GM18868 (cell line): Measurements from ENCODE around the gene TLCD1.

ENCODE experiments used
- ATAC-seq: cut with Tn5 transposase; IDR thresholded peaks from one replicate; pipeline ENCODE4 v1.9.1; 2021; ENCODE audit warnings: mild to moderate bottlenecking, moderate library complexity; ENCODE audit not compliant: unreplicated experiment

The TLCD1 gene, protein sequence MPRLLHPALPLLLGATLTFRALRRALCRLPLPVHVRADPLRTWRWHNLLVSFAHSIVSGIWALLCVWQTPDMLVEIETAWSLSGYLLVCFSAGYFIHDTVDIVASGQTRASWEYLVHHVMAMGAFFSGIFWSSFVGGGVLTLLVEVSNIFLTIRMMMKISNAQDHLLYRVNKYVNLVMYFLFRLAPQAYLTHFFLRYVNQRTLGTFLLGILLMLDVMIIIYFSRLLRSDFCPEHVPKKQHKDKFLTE

DNA sequence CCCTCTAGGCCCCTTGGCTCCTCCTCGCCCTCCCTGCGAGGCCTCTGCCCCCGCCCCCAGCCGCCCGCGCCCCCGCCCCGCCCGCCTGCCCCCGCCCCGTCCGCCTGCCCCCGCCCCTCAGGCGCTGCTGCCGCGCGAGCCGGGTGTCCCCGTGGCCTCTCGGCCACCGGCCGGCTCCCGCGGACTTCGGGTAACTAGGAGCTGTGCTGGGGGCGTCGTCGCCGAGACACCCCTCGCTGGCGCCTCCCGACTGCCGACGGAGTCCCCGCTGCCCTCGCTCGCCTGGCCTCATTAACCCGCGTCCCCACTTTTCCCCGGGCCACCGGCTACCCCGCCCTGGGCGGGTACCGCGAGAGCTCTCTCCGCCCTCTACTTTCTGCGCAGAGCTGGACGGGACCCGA, at the start of gene TLCD1:
Gene TLCD1, minus strand, starts transcription at position 8 of the 401 bp plus-strand sequence. CDS start 136 bp downstream, outside the sequence.
- no peak for ATAC-seq

DNA sequence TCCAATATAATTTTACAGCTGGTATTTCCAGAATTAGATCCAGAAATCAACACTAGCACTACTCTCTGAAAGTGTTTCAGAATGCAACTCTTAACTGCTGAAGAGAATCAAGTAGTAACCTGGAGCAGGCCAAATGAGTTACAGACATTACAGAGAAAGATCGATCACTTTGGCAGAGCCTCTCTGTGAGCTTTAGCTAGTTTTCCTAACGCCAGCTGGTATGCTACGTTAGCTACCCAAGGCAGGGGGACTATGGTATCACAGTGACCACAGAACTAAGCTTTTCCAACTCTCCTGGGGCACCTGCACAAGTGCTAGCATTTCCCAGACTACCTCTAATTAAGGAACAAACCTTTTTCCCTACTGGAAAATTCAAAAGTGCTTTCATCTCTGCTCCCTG, 48.2 kb upstream of the TLCD1 start:
- no peak for ATAC-seq

DNA sequence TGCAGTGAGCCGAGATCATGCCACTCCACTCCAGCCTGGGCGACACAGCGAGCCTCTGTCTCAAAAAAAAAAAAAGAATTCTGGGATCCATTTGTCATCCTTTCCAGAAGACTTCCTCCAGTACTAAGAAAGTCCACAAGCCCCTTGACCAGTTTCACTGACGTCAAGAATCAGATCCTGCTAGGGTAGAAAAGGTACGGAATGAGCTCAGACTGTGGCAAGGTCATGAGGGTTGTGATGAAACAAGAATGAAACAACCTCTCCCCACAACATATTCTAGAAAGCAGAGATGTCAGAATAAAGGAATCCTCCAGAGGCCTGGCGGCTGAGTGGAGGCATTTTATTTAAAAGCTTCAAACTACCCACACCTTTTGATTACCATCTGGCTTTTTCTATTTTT, 47.7 kb upstream of the TLCD1 start:
- ATAC-seq: no peak

DNA sequence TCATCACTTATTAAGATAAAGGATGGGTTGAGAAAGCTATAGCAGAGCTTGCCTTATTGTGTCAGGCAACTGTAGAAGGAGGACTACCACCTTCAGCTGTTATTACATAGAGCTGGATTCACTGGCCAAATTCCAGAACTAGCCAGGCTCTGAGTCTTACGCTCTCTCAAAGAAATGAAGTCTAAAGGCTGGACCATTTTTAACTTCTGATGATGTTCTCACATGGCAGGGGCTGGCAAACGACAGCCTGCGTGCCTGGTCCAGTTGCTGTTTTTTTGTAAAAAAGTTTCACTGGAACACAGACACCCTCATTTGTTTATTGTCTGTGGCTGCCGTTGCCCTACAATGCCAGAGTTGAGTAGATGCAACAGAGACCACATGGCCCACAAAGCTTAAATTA, 39.0 kb upstream of the TLCD1 start:
- no peak for ATAC-seq

DNA sequence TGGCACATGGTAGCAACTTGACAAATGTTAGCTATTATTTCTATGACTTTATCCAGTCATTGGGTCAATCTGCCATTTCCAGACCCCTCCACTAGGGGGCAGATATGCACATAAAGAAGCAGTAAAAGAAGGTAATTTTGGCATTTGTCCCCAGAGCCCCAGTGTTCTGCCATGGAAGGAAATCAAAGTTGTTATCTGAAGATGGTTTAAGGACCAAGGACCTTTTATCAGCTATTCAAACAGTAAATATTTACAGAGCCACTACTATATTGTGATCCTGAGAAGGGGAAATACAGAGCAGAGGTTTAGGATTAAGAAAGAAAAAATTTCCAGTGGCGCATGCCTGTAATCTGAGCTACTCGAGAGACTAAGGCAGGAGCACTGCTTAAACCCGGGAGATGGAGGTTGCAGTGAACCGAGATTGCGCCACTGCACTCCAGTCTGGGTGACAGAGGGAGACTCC, 37.8 kb upstream of the TLCD1 start:
- ATAC-seq: no peak

DNA sequence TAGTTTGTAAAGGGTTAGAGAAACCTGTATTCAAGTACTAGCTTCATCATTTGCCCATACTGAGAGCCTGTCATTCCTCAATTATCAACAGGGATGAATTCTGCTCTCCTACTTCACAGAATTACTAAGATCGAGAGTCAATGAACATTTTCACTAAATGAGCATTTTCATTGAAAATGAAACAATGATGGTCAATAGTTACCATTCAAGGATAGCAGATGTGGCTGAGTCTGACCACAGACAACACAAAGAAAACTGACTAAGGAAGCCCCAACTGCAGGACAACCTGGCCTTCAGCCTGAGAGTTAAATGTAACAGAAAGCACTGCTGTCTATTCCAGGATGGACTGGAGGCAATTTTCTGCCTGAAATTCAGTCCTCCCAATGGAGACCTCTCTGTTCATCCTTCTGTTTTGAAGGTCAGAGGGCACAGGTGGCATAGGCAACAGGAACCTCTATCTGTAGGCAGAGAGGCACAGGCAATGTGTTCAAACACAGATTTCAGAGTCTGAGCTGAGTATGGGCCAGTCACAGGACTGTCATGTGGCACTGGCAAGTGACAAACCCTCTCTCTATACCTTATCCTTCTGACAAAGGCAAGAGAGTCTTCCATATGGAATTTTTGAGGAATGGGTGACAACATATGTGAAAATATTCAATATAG, 37.2 kb upstream of the TLCD1 start:
- no peak for ATAC-seq

DNA sequence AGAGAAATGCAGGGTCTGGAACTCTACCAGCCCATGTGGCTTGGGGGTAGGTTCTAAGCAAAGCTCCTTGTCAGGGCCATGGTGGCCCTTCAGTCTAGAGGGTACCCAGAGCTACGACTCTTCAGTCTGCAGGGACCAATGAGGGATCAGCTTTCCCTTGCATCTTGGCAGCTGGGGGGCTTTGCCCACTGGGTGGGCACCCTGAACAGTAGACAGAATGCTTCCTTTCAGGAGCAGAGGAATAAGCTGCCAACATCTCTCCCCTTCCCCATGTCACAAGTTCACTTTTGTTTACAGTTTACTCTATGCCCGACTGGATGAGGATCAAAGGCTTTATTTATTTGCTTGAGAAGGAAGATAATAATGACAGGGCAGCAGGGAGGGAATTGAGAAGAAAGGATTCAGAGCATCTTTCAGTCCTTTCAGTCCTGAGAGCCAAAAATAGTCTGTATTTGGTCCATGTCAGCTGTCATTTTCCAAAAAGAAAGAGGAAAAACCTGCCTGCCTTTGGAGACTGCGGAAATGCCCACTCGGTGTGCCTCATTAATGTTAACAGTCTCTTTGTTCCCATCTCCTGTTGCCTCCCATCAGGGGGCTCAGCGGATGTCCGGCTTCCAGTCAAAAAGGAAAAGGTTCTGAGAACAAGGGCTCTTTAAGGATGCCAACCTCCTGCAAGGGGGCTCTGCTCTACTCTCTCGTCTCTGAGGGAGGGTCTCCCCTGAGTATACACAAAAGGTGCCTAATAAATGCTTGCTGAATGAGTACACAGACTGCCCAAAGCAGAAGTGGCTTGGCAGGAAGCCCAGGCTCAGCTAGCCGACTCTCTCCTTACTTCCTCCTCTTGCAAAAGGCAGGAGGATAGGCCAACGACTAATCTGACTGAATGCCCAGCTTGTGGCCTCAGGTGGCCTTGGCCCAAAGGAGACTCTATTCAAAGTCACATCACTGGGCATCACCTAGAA, 34.8 kb upstream of the TLCD1 start:
- ATAC-seq: no peak

DNA sequence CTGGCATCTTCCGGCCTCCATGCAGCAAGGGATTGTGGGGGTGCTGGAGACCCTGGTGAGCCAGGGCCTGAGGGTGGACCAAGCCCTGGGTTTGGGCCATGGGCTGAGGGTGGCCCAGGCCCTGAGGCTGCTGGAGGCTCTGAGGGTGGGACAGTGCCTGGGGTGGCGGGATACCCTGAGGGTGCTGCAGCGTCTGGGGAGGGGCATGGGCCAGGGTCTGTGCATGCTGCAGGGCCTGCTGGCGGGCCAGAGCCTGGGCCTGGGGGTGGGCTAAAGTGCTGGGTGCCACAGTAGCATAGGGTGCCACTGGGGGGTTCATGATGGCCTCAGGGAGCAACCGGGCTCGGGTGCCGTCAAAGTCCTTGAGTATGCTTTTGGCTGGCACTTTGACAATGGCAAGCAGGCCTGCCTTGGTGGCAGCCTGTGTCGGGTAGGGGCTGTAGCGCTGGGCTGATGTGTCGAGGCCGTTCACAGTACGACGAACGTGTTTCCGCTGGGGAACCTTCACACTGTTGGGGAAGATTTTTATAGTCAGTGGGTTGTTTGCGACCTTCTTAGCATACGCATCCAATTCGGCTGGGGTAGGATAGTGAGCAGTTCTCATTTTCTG, 33.3 kb upstream of the TLCD1 start:
- ATAC-seq: no peak

DNA sequence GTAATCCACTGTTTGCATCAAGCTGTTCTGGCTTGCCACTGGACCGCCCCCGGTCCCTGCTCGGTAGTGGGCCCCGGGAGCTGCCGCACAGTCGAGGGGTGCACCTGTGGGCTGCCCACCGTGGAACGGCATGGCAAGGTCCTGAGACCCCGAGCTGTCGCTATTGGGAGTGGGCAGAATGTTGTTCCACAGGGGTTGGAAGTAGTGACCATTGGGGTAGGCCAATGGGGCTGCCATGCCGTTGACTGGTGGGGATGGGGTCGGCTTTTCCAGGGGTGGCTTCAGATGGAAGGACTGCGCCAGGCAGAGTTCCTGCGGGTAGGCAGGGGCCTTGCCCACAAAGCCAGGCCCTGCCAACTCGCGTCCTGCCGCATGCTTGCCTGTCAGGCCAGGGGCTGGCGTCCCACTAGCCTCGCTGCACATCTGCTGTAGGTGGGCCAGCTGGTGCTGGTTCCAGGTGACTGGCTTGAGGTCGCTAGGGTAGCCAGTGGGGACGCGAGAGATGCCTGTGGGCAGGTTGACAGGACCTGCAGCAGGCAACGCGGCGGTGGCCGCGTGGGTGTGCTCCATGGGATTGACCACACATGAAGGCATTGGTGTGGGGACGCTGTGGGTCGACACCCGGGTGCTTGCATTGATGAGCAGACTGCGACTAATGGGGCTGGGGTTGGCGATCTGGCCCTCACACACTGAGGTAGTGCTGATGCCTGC, 32.5 kb upstream of the TLCD1 start:
- no peak for ATAC-seq

DNA sequence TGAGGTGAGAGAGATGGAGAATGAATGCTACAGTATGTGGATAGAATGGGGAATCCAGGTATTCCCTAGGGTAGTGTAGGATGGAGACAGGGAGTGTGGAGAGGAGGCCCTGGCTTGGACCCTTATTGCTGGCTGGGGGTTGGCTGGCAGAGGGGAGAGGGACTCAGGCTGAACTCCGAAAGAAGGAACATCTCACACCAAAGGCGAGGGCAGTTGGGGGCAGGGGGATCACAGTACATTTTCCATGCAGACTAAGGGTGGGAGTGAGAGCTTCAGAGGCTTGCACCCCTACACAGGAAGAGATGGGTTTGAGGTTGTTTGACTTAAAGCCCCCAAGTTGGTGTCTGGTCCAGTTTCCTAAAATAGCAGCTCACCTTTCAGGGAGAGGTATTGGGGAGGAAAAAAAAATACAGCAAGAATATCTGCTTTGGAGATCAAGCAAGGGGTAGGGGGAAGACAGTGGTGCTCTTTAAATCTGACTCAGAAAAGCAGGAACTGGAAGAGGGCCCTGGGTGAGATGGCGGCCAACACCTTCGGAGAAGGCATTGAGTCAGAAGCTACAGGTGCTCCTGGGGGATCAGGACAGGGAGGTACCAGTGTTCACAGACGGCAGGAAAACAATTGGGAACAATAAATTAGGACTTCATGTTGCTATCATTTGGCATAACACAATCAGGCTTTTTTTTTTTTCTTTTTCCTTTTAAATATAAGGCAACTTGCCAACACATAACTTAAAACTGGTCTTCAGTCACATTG, 30.2 kb upstream of the TLCD1 start:
- no peak for ATAC-seq

DNA sequence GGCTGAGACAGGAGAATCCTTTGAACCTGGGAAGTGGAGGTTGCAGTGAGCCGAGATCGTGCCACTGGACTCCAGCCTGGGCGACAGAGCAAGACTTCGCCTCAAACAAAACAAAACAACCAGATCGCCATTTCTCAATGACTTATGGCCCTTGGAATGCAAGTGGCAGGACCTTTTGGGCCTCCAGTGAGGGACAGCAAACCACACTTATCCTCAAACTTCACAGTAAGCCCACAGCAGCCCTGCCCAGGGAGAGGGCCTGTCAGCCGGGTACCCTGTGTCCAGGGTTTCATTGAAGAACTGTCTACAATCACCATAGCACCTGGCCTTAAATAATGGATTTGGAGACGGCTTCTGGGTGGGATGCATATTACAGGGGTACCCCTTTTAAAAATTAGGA, 29.5 kb upstream of the TLCD1 start:
- ATAC-seq: no peak

DNA sequence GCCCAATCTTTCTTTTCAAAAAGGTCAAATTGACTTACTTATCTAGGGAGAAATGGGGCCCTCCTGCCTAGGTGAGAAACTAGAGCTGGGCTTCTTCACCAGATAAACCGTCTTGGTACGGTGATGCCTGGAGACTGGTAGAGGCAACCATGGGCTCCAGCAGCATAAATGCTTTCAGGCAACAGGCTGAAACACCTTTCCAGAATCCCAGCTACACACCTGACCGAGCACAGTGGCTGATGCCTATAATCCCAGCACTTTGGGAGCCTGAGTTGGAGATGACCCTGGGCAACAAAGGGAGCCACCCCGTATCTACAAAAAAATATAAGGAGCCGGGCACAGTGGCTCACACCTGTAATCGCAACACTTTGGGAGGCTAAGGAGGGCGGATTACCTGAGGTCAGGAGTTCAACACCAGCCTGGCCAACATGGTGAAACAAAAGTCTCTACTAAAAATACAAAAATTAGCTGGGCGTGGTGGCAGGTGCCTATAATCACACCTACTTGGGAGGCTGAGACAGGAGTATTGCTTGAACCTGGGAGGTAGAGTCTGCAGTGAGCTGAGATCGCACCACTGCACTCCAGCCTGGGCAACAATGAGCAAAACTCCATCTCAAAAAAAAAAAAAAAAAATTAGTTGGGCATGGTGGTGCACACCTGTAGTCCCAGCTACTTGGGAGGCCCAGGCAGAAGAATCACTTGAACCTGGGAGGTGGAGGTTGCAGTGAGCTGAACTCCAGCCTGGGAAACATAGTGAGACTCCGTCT, 25.8 kb upstream of the TLCD1 start:
- ATAC-seq: no peak

DNA sequence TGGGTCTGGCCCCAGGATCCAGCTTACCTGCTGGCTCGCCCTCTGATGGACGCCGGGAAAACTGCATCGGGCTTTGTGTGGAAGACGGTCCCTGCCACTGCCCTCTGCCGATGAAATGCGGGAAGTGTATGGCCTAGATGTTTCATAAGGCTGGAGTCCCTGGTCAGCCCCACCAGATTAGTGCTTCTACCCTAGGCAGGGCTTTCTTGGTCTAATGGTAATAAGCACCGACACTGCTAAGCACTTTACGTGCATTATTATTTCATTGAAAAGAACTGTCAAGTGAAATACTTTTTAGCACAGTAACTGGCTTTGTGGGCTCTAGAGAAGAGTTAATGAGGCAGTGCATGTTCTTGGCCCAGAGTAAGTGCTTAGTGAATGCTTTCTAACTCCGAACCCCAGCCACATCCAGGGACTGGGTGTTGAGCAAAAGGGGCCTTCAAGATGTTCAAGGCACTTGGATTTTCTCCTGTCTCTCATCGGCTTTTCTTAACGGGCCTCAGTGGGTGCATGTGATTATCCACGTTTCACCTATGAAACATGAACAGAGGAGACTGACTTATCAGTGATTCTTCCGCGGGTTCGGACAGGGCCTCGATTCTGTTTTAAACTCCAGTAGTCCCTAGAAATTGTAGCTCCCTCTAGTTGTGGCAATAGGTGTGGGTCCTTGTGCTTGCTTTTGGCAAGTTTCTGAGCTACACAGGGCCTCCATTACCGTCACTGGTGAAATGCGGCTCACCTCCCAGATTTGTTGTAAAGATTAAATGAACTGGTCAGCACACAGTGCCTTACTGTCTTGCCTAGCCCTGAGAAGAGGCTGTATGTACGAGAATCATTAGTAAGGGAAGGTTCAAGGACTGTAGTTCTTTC, 24.4 kb upstream of the TLCD1 start:
- peak; percentile 70 for ATAC-seq

DNA sequence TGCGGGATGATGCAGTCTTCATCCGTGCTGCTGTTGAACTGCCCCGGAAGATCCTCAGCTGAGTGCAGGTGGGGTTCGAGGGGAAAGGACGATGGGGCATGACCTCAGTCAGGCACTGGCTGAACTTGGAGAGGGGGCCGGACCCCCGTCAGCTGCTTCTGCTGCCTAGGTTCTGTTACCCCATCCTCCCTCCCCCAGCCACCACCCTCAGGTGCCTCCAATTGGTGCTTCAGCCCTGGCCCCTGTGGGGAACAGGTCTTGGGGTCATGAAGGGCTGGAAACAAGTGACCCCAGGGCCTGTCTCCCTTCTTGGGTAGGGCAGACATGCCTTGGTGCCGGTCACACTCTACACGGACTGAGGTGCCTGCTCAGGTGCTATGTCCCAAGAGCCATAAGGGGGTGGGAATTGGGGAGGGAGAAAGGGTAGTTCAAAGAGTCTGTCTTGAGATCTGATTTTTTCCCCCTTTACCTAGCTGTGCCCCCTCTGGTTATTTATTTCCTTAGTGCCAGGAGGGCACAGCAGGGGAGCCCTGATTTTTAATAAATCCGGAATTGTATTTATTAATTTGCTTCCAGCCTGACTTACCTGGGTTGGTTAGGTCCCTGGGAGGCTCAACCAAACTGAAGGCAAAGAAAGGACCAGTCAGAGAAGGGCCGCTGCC, 23.6 kb upstream of the TLCD1 start:
- no peak for ATAC-seq

DNA sequence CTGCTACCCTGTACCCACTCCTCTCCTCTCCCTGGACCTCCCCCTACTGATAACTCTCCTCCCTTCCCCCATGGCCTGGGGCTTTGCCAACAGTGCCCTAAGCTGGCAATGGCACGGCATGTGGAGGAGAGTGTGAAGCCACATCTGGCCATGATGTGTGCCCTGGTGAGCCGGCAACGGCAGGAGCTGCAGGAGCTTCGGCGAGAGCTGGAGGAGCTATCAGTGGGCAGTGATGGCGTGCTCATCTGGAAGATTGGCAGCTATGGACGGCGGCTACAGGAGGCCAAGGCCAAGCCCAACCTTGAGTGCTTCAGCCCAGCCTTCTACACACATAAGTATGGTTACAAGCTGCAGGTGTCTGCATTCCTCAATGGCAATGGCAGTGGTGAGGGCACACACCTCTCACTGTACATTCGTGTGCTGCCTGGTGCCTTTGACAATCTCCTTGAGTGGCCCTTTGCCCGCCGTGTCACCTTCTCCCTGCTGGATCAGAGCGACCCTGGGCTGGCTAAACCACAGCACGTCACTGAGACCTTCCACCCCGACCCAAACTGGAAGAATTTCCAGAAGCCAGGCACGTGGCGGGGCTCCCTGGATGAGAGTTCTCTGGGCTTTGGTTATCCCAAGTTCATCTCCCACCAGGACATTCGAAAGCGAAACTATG, 23.0 kb upstream of the TLCD1 start:
- ATAC-seq: no peak

DNA sequence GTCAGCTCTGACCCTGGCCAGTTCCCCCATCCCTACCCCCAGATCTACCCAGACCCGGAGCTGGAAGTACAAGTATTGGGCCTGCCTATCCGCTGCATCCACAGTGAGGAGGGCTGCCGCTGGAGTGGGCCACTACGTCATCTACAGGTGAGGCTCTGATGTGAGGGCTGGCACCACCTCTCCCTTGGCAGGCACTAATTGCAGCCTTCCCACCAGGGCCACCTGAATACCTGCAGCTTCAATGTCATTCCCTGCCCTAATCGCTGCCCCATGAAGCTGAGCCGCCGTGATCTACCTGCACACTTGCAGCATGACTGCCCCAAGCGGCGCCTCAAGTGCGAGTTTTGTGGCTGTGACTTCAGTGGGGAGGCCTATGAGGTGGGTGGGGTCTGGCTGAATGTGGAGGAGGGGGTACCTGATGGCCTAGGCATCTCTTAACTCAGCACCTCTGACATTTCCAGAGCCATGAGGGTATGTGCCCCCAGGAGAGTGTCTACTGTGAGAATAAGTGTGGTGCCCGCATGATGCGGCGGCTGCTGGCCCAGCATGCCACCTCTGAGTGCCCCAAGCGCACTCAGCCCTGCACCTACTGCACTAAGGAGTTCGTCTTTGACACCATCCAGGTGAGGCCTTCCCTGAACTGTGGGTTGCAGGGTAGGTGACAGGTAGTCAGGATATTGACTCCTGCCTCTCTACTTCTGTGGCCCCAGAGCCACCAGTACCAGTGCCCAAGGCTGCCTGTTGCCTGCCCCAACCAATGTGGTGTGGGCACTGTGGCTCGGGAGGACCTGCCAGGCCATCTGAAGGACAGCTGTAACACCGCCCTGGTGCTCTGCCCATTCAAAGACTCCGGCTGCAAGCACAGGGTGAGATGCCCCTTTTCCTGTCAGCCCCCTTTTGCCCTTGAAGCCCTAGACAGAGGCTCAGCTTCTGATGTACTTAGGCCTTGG, 22.0 kb upstream of the TLCD1 start:
- no peak for ATAC-seq
